Endothelial cell of umbilical vein (primary cell): Measurements from ENCODE around the gene PLCG2.

Experiments used
- CTCF ChIP-seq, 2 donors: IDR thresholded peaks; 1 replicate in 1 of 2; 2 replicates in 1 of 2; pipeline ENCODE4 v1.5.1; 2011; ENCODE audit warnings: low read length in 2 of 2, mild to moderate bottlenecking in 2 of 2, moderate library complexity in 2 of 2, control low read depth in 1 of 2, inconsistent platforms in 1 of 2, low read depth in 1 of 2; ENCODE audit not compliant: insufficient read depth in 1 of 2; ENCODE audit errors: extremely low read depth in 1 of 2
- POLR2A ChIP-seq: IDR thresholded peaks from 2 replicates; pipeline ENCODE4 v1.6.1; 2012; ENCODE audit warnings: low read depth, mild to moderate bottlenecking, control low read depth, low read length
- POLR2AphosphoS5 ChIP-seq: IDR thresholded peaks from 2 replicates; pipeline ENCODE4 v1.6.1; 2012; ENCODE audit warnings: low read depth, mild to moderate bottlenecking, control low read depth, low read length, moderate library complexity; ENCODE audit not compliant: insufficient read depth

GRCh38 chr16:81806696-81807095, 27.6 kb downstream of the PLCG2 start:
- TF ChIP-seq CTCF (IDR thresholded peaks at IDR 0.05; ENCODE audit: extremely low read depth in 1 of 2, insufficient read depth in 1 of 2, low read depth in 1 of 2, low read length in 2 of 2) (no peak), POLR2A (no peak), POLR2AphosphoS5 (no peak)
